GM21447 (cell line): Measurements from ENCODE around the gene OR52B4.
A peak's percentile ranks its signal among the peaks of the same experiment; 100 is the strongest.
"Not testable (repeated sequence)": the region's sequence is repeated elsewhere in the genome, so short reads cannot be mapped to it uniquely, and the experiment has no call there.

Experiments
- ATAC-seq: cut with Tn5 transposase; IDR thresholded peaks from one replicate; pipeline ENCODE4 v1.9.1; 2021; ENCODE audit not compliant: unreplicated experiment

OR52B4 gene

GRCh38 chr11:4368286-4368685 is at the start of gene OR52B4:
TSS of gene OR52B4 (minus strand) at chr11:4368386. CDS start at chr11:4368295, 91 bp downstream.
- no peak for ATAC-seq

GRCh38 chr11:4416816-4417215 is 48.6 kb upstream of the OR52B4 start:
- no peak for ATAC-seq

DNA sequence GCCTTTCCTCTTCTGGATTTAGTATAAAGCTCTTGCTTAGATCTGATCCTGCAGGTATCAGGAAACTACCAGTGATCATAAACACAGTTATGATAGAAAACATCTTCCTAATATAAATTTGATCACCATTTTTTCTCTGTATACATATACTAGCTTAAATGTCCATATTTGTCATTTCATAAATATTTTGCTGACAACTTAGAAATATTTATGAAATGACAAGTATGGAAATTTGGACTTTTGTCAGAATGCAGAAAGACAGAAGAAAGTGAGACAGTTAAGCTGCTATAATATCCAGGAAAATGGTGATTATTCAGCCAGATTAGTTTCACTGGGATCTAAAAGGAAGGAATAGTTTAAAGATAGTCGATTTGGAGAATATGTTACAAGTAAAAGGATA is 48.1 kb upstream of the OR52B4 start:
- ATAC-seq, result no peak

DNA sequence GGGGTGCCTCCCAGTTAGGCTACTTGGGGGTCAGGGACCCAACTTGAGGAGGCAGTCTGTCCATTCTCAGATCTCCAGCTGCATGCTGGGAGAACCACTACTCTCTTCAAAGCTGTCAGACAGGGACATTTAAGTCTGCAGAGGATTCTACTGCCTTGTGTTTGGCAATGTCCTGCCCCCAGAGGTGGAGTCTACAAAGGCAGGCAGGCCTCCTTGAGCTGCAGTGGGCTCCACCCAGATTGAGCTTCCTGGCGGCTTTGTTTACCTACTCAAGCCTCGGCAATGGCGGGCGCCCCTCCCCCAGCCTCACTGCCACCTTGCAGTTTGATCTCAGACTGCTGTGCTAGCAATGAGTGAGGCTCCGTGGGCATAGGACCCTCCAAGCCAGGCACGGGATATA is 38.0 kb upstream of the OR52B4 start:
- not testable (repeated sequence) for ATAC-seq

GRCh38 chr11:4393858-4394223 is 25.7 kb upstream of the OR52B4 start:
- ATAC-seq, result peak; percentile 16

GRCh38 chr11:4393209-4393857 is 25.1 kb upstream of the OR52B4 start, which contains the start of gene TRIM21:
TSS of gene TRIM21 (minus strand) at chr11:4393702. CDS start at chr11:4390409, 3,293 bp downstream.
- ATAC-seq, result peak; percentile 100

DNA sequence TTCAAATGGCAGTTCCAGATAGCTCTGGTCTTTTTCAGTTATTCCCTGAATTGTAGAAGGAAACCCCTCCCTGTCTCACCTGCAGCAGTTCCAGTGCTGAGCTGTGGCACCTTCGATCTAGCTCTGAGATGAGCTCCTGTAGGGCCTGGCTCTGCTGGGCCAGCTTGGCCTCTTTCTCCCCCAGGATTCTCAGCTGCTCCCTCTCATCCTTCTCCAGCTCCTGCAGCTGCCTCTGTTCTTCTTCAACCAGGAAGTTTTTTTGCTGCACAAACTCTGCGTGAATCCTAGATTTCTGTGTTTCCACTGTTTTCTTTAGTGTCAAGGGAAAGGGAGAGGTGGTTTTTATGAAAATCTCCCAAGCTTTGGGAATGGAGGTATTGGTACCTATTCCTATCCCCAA is 20.0 kb upstream of the OR52B4 start:
- ATAC-seq, result no peak

DNA sequence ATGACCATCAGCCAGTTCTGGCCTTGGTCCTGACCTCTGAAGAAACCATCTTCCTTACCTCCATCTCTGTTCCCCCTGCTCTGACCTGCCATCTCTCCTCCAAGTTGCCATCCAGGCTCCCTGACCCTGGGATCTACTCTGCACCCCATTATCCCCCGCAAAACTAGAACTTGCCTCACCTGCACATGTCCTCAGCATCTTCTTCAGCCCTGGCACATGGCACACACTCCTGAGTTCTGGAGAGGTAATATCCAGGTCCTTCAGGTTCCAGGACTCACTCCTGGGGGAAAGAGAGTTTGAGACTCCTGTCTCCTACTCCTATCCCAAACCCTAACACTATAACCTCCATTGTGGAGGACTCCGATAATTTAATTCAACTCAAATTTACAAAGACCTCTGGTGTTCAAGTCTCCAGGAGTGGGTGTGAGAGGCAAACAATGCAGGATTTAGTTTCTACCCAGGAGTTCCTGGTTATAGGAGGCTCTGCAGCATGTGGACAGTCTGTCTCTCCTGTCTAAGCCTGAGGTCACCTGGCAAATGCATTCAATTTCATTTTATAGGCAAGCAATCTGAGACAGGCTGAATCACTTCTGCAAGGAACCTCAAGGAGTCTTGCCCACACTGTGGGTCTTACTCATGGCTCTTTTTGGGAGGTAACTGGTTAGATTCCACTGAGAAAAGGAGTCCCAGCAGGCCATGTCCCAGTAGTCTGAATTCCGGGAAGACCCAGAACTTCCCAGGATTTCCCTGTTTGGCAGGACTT is 18.0 kb upstream of the OR52B4 start:
- ATAC-seq, result no peak

DNA sequence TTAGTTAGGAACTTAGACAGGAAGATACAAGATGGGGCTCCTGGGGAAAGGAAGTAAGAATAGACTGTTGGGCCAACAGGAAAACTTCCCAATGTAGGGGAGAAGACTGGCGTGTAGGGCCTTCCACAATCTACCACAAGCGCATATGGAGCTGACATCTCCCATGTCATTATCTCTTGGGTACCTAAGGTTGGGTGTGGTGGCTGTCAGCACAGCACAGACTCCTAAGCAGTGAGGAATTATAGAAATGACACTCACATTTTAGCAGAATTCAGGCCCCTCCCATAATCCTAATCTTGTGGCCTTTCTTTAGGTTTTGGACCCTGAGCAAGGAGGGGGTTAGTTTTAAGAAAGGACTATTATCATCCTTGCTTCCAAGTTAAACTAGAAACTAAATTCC is 13.7 kb upstream of the OR52B4 start:
- no peak for ATAC-seq

DNA sequence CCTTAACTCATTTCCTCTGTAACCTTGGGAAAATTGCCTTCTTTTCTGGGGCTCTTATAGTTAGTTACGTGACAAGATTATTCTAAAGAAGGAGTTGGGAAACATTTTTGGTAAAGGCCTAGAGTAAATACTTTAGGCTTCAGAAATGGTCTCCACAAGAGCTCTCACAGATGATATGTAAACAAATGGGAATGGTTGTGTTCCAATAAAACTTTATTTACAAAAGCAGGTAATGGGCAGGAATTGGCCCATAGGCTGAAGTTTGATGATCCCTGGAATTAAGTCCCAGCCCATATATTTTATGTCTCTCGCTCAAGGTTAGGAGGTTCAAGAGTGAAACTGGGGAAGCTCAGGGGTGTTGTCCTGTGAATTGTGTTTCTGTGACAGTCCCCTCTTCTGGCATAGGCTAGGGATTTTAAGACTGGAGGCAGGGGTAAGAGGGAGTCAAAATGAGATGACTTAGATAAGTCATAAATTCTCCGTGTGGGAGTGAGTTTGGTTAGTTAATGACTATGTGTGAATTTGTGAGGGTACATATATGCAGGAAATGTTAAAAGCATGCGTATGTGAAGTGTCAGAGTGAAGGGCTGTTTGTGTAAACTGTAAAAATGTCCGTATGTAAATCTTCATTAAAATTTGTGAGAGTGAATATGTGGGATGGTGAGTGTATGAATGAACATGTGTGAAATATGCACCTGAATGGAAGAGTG is 7.4 kb upstream of the OR52B4 start:
- no peak for ATAC-seq

- no peak for ATAC-seq
These were observed 2.0 kb upstream of the OR52B4 start for GRCh38 chr11:4370166-4370565.

DNA sequence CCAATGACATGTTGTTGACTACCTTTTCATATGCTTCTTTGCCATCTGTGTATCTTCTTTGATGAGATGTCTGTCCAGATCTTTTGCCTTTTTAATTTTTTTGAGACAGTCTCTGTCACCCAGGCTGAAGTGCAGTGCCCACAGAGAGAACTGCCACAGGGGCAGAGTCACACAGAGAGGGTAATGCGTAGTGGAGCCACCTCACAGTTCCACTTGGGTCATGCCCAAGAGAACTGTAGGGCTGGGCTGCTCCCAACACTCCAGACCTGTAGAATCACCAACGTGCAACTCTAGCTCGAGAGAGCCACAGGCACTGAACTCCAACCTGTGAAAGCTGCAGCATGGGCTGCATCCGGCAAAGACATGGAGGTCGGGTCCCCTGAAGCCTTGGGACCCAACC is 20.0 kb downstream of the OR52B4 start:
- ATAC-seq, result not testable (repeated sequence)

- ATAC-seq, result not testable (repeated sequence)
These were observed 22.8 kb downstream of the OR52B4 start for GRCh38 chr11:4345366-4345765.

DNA sequence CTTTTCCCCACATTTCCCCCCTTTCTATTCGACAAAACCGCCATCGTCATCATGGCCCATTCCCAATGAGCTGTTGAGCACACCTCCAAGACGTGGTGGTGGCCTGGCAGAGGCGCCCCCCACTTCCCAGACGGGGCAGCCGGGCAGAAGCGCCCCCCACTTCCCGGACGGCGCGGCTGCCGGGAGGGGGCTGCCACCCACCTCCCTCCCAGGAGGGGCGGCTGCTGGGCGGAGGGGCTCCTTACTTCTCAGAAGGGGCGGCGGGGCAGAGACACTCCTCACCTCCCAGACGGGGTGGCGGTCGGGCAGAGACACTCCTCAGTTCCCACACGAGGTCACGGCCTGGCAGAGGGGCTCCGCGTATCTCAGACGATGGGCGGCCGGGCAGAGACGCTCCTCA is 33.8 kb downstream of the OR52B4 start:
- ATAC-seq, result not testable (repeated sequence)
